Large intestine (tissue), 3 donors: ENCODE results near the gene SEPTIN5. TPM values are rescaled to one million over a fixed set of nuclear protein-coding genes. Genes with fewer than 3 reads are reported as not detected.

ENCODE experiments used
- DNase-seq, 2 donors: peaks; one replicate each; pipeline versions ENCODE4 v3.0.0 to v3.0.0-alpha.2; 2013
- H3K27ac ChIP-seq: one replicate; pipeline ENCODE4 v1.5.1; 2013; ENCODE audit warnings: low read length
- H3K27me3 ChIP-seq: 2 replicates; pipeline ENCODE4 v1.6.1; 2013; ENCODE audit warnings: low read length; ENCODE audit not compliant: control insufficient read depth, insufficient read depth
- H3K36me3 ChIP-seq: 2 replicates; pipeline ENCODE4 v1.6.1; 2013; ENCODE audit warnings: low read length; ENCODE audit not compliant: control insufficient read depth, insufficient read depth
- H3K4me1 ChIP-seq: one replicate; pipeline ENCODE4 v1.6.1; 2013; ENCODE audit warnings: low read length; ENCODE audit not compliant: control insufficient read depth, insufficient read depth
- H3K4me3 ChIP-seq: one replicate; pipeline ENCODE4 v1.5.1; 2013; ENCODE audit warnings: low read length
- H3K9me3 ChIP-seq: one replicate; pipeline ENCODE4 v1.6.1; 2013; ENCODE audit warnings: mild to moderate bottlenecking, low read depth, low read length, moderate library complexity; ENCODE audit not compliant: control insufficient read depth
- WGBS: methylation state at CpG from one replicate; pipeline ENCODE4 v1.1.5; 2013; ENCODE audit warnings: low lambda C conversion rate; ENCODE audit not compliant: insufficient coverage; 5-methylcytosine and 5-hydroxymethylcytosine counted together
- polyA plus RNA-seq: library from polyadenylated mRNA; unstranded; fragments of 120-200 nt; gene quantifications from one replicate; pipeline ENCODE4 v1.2.1, GENCODE V29; 2013

The SEPTIN5 gene
- polyA plus RNA-seq, 1 donor: 24.9 TPM

DNA sequence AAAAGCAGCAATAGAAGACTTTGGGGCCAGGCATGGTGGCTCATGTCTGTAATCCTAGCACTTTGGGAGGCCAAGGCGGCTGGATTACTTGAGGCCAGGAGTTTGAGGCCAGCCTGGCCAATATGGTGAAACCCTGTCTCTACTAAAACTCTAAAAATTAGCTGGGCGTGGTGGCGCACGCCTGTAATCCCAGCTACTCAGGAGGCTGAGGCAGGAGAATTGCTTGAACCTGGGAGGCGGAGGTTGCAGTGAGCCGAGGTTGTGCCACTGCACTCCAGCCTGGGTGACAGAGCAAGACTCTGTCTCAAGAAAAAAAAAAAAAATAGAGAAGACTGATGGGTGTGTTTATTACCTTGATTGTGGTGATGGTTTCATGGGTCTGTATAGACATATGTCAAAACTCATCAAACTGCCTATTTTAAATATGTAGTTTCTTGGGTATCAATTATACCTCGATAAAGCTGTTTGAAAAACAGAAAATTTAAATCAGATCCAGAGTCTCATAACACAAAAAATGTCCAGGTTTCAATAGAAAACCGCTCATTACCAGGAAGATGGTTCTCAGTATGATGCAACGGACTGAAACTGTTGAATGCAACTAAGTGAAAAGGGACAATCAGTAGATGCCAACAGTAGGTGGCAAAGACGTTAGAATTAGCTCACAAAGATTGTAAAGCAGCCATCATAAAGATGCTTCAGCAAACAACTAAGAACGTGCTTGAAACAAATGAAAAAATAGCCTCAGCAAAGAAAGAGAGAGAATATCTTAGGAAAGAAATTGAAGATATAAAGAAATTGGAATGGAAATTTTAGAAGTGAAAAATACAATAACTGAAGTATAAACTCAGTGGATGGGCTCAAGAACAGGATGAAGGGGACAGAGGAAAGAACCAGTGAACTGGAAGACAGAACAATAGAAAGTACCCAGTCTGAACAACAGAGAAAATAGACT is 33.1 kb upstream of the SEPTIN5 start:
- Histone ChIP-seq H3K4me3 (no peak overlapping the region), H3K27me3 (peaks cover 3% of the 10 kb centered on the region), H3K9me3 (no peaks in the 10 kb centered on the region), H3K36me3 (no peaks in the 10 kb centered on the region), H3K27ac (no peak overlapping the region), H3K4me1 (peaks cover 3% of the 10 kb centered on the region)
- DNase-seq: no peak
- WGBS: 90% methylated on average over 5 of the region's 11 CpGs

DNA sequence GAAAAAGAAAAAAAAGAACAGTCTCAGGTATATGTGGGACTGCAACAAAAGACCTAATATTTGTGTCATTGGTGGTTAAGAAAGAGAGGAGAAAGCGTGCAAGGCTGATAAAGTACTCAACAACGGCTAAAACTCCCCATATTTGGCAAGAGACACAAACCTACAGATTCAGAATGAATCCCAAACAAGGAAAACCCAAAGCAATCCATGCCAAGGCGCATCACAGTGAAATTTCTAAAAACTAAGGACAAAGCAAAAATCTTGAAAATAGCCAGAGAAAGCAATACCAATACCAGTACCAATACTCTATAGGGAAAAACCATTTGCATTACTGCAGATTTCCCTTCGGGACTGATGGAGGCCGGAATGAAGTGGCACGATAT is 32.4 kb upstream of the SEPTIN5 start:
- H3K4me1 ChIP-seq: peaks cover 3% of the 10 kb centered on the region
- no peaks in the 10 kb centered on the region for H3K36me3 ChIP-seq
- no peaks in the 10 kb centered on the region for H3K9me3 ChIP-seq
- WGBS: 100% methylated on average over 1 of the region's 6 CpGs
- H3K27me3 ChIP-seq: peaks cover 3% of the 10 kb centered on the region
- H3K27ac ChIP-seq: no peak overlapping the region
- DNase-seq: no peak
- no peak overlapping the region for H3K4me3 ChIP-seq

DNA sequence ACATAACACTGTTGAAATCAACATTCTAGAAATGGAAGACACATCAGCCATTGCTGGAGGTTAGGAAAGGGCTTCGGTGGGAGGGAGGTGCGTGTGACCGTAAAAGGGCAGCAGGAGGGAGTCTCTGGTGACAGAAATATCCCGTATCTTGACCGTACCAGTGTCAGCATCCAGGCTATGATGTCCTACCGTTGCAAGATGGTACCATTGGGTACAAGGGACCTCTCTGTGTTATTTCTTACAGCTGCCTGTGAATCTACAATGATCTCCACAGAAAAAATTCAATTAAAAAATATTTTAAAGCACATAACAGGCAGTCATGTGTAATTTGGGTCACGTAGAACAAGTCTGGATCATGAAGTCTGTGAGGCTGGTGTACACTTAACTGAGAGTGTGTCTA is 27.4 kb upstream of the SEPTIN5 start:
- Histone ChIP-seq H3K36me3 (no peaks in the 10 kb centered on the region), H3K4me1 (no peaks in the 10 kb centered on the region), H3K9me3 (no peaks in the 10 kb centered on the region), H3K27ac (no peak overlapping the region), H3K27me3 (peaks cover 19% of the 10 kb centered on the region), H3K4me3 (no peak overlapping the region)
- DNase-seq: no peak
- 80% methylated on average over 1 of the region's 7 CpGs for WGBS

DNA sequence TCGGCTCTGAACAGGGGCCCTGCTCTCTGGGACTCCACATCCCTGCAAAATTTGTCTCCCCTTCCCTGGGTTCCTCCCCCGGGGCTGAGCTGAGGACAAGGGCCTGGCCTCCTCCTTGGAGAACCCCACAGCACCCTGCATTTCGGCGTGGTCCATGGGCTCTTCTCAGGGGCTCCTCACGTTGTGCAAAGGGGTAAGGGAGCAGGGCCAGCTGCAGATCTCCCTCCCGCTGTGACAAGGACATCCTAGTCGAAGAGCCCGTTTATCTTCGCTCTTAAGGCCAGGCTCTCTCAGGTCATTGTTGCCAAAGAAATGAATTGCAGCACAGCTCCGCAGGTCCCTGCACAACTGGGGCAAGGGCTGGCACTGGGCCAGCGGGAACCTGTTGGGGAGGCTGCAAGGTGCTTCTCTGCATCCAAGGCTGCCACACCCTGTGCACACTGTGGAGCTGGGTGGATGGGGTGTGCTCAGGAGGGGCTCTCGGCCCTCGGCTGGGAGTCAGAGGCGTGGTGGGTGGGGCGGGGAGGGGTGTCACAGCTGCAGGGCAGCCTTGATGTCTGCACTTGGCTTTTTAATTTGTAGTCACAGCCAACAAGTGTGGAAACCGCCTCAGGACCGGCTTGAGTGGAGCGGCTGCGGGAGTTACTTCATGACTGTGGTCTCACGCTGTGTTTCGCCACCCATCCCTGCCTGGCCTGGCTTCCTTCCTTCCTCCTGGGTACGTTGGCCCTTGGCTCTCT is 26.6 kb upstream of the SEPTIN5 start:
- H3K27ac ChIP-seq: no peak overlapping the region
- WGBS: no CpG with 5 or more reads among the region's 22 CpGs
- no peak for DNase-seq
- H3K27me3 ChIP-seq: peaks cover 17% of the 10 kb centered on the region
- H3K4me3 ChIP-seq: no peak overlapping the region
- H3K9me3 ChIP-seq: no peaks in the 10 kb centered on the region
- H3K36me3 ChIP-seq: no peaks in the 10 kb centered on the region
- H3K4me1 ChIP-seq: no peaks in the 10 kb centered on the region

DNA sequence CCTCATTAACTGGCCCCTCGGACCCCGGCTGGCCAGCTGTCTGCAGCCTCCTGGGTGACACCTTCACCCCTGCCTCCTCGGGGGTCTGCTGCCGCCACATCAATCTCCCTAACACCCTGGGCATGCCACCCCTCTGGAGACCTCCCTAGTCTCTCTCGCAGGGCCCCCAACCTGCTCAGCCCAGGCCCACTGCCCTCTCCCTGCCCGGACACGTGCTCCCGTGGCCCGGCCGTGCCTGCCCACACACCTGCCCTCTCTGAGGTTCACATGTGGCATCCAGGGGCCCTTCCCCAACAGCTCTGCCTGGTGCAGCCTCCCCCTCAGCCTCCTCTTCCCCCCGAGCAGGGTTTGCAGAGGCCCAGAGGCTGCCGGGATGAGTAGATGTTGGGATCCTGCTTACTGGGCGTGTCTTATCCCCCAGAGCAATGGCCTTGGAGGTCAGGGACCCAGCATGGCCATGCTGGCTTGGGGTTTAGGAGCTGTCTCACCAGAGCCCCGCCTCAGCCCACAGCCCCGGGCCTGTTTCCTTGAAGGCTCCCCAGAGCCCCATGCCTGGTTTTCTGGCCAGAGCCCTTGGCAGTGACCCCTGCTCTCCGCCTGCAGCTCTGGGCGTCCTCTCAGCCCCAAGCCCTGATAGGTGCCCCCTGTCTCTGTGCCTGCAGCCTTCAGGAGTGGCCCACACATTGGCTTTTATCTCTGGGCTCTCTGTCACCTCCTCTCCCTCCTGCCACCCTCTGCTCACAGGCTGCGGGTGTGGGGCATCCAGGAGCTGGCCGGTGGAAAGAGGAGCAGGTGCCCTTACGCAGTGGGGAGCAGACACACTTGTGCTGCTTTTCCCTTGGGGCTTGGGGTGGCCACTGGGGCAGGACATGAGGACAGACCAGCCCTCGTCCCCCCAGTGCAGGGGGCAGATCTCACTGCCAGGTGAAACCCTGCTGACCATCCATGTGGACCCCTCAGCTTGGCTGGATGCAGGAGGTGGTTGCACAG is 25.7 kb upstream of the SEPTIN5 start:
- DNase-seq: no peak
- no peak overlapping the region for H3K27ac ChIP-seq
- no CpG with 5 or more reads among the region's 21 CpGs for WGBS

DNA sequence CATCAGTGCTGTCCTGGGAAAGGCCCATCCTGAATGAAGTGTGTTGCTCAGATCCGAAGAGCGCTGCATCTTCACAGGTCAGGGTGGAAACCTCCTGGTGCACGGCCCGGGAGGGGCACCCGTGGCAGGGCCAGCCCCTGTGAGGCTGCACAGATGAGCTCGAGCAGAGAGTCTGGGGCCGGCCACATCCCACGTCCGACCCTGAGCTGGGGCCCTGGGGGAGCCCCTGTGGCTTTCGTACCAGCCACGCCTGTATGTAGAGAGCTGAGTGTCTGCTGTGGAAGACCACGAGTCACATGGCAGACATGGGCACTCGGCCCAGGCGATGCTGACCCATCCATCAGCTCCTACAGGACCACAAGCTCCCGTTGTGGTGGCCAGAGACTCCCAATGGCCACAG is 24.9 kb upstream of the SEPTIN5 start:
- Histone ChIP-seq H3K4me3 (no peak overlapping the region), H3K9me3 (no peaks in the 10 kb centered on the region), H3K27me3 (peaks cover 16% of the 10 kb centered on the region), H3K36me3 (no peaks in the 10 kb centered on the region), H3K4me1 (no peaks in the 10 kb centered on the region), H3K27ac (no peak overlapping the region)
- no CpG with 5 or more reads among the region's 15 CpGs for WGBS
- no peak for DNase-seq

More for the DNA sequence above, 25.7 kb upstream of the SEPTIN5 start:
- Histone ChIP-seq H3K27me3 (peaks cover 16% of the 10 kb centered on the region), H3K9me3 (no peaks in the 10 kb centered on the region), H3K4me3 (no peak overlapping the region), H3K4me1 (no peaks in the 10 kb centered on the region), H3K36me3 (no peaks in the 10 kb centered on the region)

DNA sequence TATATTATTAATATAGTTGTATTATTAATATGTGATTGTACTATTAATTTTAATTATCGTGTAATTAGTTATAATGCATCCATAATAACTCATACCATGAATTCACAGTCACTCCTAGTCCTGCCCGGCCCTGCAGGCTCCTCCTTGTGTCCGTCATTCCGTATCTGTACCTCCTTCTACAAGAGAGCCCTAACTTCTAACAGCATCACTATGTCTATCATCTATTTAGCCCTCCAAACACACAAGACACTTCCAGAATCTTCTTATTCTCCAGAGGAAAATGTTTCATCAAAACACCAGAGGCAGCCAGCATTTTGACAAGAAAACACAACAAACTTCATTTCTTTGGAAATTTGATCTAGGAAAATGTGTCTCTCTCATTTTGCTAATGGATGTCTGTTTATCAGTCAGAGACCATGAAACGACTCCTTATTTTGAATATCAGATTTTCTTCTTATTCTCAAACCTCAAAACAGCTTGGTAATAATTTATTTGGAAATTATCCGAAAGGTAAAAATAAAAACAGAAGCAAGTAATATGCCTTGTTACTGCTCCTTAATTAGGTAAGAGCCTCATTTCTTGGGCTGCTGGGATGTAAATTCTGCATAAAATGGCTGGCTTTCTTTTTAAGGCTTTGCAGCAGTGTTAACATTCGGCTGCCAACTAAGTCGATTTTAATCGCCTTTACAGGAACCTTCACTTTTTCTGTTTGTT is 23.1 kb upstream of the SEPTIN5 start:
- 86% methylated on average over 4 of the region's 9 CpGs for WGBS
- DNase-seq: no peak
- no peak overlapping the region for H3K27ac ChIP-seq
- no peak overlapping the region for H3K4me3 ChIP-seq
- H3K9me3 ChIP-seq: no peaks in the 10 kb centered on the region
- H3K4me1 ChIP-seq: no peaks in the 10 kb centered on the region
- H3K36me3 ChIP-seq: no peaks in the 10 kb centered on the region
- peaks cover 16% of the 10 kb centered on the region for H3K27me3 ChIP-seq

DNA sequence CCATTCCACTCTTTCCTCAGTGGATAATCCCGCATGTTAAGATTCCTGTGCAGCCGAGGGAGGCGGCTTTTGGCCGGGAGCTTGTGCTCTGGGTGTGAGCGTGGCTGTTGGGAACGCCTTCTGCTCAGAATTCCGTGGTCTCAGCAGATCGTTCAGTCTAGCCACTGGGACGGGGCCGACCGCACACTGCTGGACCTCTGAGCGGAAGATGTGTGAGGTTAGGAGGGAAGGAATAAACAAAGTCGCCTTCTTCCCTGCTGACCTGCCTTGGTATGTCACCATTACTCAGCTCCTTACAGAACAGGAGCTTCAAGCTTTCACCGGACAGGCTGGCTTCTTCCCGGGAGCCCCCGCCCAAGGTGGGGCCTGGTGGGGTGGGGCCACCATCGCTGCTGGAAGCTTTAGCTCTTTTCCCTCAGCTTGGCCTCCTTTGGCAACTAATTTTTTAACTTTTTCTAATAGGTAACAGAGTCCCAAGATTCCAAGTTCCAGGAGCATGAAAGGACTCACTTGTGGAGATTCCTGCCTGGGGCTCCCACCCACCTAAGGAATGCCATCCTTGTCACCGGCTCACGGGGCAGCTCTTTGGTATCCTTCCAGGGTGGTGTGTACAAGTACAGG is 22.5 kb upstream of the SEPTIN5 start:
- WGBS: no CpG with 5 or more reads among the region's 19 CpGs
- no peak overlapping the region for H3K27ac ChIP-seq
- H3K36me3 ChIP-seq: no peaks in the 10 kb centered on the region
- H3K27me3 ChIP-seq: peaks cover 16% of the 10 kb centered on the region
- peak in 1 of 2 donors; percentile 26 for DNase-seq
- no peaks in the 10 kb centered on the region for H3K4me1 ChIP-seq
- H3K9me3 ChIP-seq: no peaks in the 10 kb centered on the region
- no peak overlapping the region for H3K4me3 ChIP-seq

DNA sequence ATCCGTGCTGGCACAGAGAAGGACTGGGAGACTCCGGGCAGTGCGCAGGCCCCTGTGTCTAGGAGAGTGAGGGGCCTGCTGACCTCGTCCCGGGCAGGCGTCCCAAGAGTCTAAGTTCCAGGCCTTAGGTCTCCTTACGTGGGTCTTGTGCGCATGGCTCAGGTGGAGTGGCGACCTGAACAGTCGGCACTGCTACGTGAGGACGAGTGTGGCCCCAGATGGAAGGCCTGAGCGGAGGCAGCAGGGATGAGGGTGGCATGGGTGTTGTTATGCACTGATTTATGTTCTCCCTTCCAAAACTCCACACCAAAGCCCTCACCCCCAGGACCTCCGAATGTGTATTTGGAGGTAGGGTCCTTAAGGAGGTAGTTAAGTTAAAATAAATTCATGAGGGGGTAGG is 20.7 kb upstream of the SEPTIN5 start:
- DNase-seq: no peak
- H3K4me1 ChIP-seq: no peaks in the 10 kb centered on the region

More for the DNA sequence above, 20.7 kb upstream of the SEPTIN5 start:
- Histone ChIP-seq H3K9me3 (no peaks in the 10 kb centered on the region), H3K27ac (no peak overlapping the region), H3K36me3 (no peaks in the 10 kb centered on the region), H3K4me3 (no peak overlapping the region), H3K27me3 (peaks cover 16% of the 10 kb centered on the region)
- WGBS: no CpG with 5 or more reads among the region's 14 CpGs
